Aorta (tissue), 5 donors: ENCODE data around the gene CD248. TPM values are rescaled to one million over a fixed set of nuclear protein-coding genes. Genes with fewer than 3 reads are reported as not detected.
"Not testable (repeated sequence)": the region's sequence is repeated elsewhere in the genome, so short reads cannot be mapped to it uniquely, and the experiment has no call there.

ENCODE experiments used
- ATAC-seq: fragments of 200-7000 bp; cut with Tn5 transposase; one replicate; pipeline ENCODE4 v1.9.1; 2022; ENCODE audit warnings: moderate library complexity; ENCODE audit not compliant: low FRiP score
- DNase-seq, 2 donors: peaks; one replicate each; pipeline ENCODE4 v3.0.0-alpha.2; 2020
- H3K27ac ChIP-seq, 2 donors: one replicate each; pipeline ENCODE4 v1.5.1; 2013; ENCODE audit warnings: low read length in 2 of 2, mild to moderate bottlenecking in 2 of 2, moderate library complexity in 2 of 2, control low read depth in 1 of 2, inconsistent platforms in 1 of 2, low read depth in 1 of 2
- H3K27me3 ChIP-seq, 2 donors: one replicate each; pipeline ENCODE4 v1.6.1; 2013; ENCODE audit warnings: control low read depth in 1 of 2, low read length in 1 of 2, mild to moderate bottlenecking in 1 of 2, moderate library complexity in 1 of 2; ENCODE audit not compliant: insufficient read depth in 2 of 2, control insufficient read depth in 1 of 2
- H3K36me3 ChIP-seq, 2 donors: one replicate each; pipeline ENCODE4 v1.6.1; 2013; ENCODE audit warnings: control low read depth in 1 of 2, low read length in 1 of 2, mild to moderate bottlenecking in 1 of 2; ENCODE audit not compliant: insufficient read depth in 2 of 2, control insufficient read depth in 1 of 2
- H3K4me1 ChIP-seq, 2 donors: one replicate each; pipeline ENCODE4 v1.6.1; 2013; ENCODE audit warnings: low read length in 2 of 2, control low read depth in 1 of 2, mild to moderate bottlenecking in 1 of 2, moderate library complexity in 1 of 2; ENCODE audit not compliant: insufficient read depth in 2 of 2, control insufficient read depth in 1 of 2
- H3K4me3 ChIP-seq, 2 donors: one replicate each; pipeline ENCODE4 v1.5.1; 2013; ENCODE audit warnings: low read length in 2 of 2, control low read depth in 1 of 2, mild to moderate bottlenecking in 1 of 2
- H3K9me3 ChIP-seq: one replicate; pipeline ENCODE4 v1.6.1; 2013; ENCODE audit warnings: mild to moderate bottlenecking, low read length; ENCODE audit not compliant: control insufficient read depth
- WGBS, 2 donors: extraction: QIAGEN DNeasy Blood & Tissue Kit; methylation state at CpG; one replicate each; pipeline ENCODE4 v1.1.7; 2013; 5-methylcytosine and 5-hydroxymethylcytosine counted together
- intact Hi-C, 2 donors: fragments of 100-400 bp; cut with DNase I; formaldehyde crosslinking; loops; one replicate each; pipeline versions ENCODE4 v1.14.2 to v1.15.0; 2022
- polyA plus RNA-seq, 2 donors: library from polyadenylated mRNA; stranded (reverse); fragments of 200-250 nt; gene quantifications; one replicate each; pipeline ENCODE4 v1.2.3, GENCODE V29; 2013
- total RNA-seq, 2 donors: library from RNA; stranded (reverse); fragmentation: NEBNext Ultra II Directional; extraction: Animal tissue kit (Norgen Biotek cat#: 25700); gene quantifications; one replicate each; pipeline ENCODE4 v1.2.1, GENCODE V29; 2021
- donor health status: healthy with polysubstance abuse.
- donor health status: Bipolar disorder and iron deficiency.
- donor health status: DM: no; HTN: no; CAD: no.
- donor health status: DM: no; HTN: no; CAD: no.
- donor health status: DM: yes; HTN: yes; CAD: no.

CD248 gene
- total and polyA plus RNA-seq, 4 donors: 3.1 to 118 (median 22.9) TPM

DNA sequence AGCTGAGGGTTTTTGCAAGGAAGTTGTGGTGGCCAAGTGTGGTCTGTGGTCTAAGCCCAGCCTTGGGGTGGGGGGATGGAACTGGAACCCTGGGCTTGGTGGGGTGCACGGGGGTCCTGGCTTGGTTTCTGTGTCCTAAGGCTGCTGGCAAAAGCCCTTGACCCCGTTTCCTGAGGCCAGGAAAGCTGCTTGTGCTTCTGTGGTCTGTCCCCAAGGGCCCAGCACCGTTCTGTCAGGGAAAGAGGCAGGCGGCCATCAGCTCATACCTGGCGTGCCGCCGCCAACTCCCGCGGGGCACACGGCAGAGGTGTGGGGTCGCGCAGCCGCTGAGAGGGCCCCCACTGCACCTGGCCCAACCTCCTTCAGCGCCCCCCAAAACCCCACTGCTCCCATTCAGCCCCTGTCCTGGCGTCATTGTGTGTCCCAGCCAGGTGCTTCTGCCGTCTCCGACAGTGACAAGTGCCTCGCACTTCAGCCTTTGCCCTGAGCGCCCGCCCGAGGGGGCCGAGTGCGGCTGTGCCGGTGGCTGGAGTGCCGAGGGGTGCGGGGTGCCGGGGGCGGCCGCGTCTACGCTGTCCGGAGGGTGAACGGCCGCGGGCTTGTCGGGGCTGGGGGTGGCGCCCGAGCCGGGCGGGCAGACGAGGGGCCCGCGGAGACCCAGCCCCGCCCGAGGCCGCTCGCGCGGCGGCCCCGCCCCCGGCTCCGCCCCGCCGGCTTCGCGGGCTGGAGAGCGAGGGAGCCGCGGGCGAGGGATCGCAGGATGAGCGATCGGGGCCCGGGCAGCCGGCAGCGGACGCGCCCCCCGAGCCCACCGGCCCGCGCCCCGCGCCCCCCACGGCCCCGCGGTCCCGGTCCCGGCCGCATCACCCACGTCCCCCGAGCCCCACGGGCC, 39.1 kb downstream of the CD248 start, which contains the start of gene CNIH2:
Gene CNIH2, plus strand, starts transcription at position 705 of the 892 bp plus-strand sequence. CDS start 282 bp downstream, outside the sequence.
- H3K4me1 ChIP-seq: no peaks in the 10 kb centered on the region
- no peak within 1 kb of the TSS for H3K27ac ChIP-seq
- intact Hi-C loops: no loop called here
- no peak within 1 kb of the TSS for H3K4me3 ChIP-seq
- DNase-seq (no peak), ATAC-seq (no peak)
- no peaks in the 10 kb centered on the region for H3K27me3 ChIP-seq
- no peaks in the 10 kb centered on the region for H3K9me3 ChIP-seq
- 7 to 9% methylated on average over 60 to 84 of the region's 84 CpGs for WGBS, 2 donors
- peaks cover 2 to 6% of the 10 kb centered on the region in 2 donors for H3K36me3 ChIP-seq

DNA sequence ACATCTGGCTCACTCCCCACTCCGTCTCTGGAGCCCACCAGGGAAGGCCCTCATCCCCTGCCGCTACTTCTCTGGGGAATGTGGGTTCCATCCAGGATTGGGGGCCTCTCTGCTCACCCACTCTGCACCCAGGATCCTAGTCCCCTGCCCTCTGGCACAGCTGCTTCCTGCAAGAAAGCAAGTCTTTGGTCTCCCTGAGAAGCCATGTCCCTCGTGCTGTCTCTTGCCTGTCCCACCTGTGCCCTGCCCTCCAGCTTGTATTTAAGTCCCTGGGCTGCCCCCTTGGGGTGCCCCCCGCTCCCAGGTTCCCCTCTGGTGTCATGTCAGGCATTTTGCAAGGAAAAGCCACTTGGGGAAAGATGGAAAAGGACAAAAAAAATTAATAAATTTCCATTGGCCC, 39.8 kb downstream of the CD248 start:
- H3K36me3 ChIP-seq: peaks cover 2 to 10% of the 10 kb centered on the region in 2 donors
- DNase-seq, H3K27ac ChIP-seq, H3K4me3 ChIP-seq, intact Hi-C loops, H3K9me3 ChIP-seq, ATAC-seq, H3K4me1 ChIP-seq, H3K27me3 ChIP-seq: not testable (repeated sequence)
- WGBS, 2 donors: 70 to 80% methylated on average over 4 of the region's 4 CpGs

DNA sequence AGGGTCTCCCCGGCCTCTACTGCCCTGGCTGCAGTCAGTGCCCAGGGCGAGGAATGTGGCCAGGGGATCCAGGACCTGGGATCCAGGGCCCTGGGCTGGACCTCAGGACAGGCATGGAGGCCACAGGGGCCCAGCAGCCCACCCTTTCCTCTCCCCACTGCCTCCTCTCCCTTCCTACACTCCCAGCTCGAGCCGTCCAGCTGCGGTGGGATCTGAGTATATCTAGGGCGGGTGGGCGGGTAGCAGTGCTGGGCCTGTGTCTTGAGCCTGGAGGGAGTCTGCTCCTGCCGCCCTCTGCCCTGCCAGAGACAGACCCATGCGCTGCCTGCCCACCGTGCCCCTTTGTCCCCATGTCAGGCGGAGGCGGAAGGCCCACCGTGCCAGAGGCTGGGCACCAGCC, 40.2 kb downstream of the CD248 start:
- ATAC-seq: not testable (repeated sequence)
- peaks cover 2 to 10% of the 10 kb centered on the region in 2 donors for H3K36me3 ChIP-seq

DNA sequence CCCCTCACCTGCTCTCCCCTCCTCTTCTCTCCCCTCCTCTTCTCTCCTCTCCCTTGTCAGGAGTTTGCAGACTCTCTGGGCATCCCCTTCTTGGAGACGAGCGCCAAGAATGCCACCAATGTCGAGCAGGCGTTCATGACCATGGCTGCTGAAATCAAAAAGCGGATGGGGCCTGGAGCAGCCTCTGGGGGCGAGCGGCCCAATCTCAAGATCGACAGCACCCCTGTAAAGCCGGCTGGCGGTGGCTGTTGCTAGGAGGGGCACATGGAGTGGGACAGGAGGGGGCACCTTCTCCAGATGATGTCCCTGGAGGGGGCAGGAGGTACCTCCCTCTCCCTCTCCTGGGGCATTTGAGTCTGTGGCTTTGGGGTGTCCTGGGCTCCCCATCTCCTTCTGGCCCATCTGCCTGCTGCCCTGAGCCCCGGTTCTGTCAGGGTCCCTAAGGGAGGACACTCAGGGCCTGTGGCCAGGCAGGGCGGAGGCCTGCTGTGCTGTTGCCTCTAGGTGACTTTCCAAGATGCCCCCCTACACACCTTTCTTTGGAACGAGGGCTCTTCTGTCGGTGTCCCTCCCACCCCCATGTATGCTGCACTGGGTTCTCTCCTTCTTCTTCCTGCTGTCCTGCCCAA, 40.7 kb downstream of the CD248 start:
- Histone ChIP-seq H3K36me3 (peaks cover 2 to 10% of the 10 kb centered on the region in 2 donors), H3K27ac (no peak overlapping the region), H3K27me3 (no peaks in the 10 kb centered on the region), H3K9me3 (no peaks in the 10 kb centered on the region), H3K4me1 (no peaks in the 10 kb centered on the region), H3K4me3 (no peak overlapping the region)
- WGBS, 2 donors: 76 to 81% methylated on average over 14 of the region's 14 CpGs
- DNase-seq (no peak), ATAC-seq (no peak)
- intact Hi-C loops: no loop called here

More for the DNA sequence above, 40.2 kb downstream of the CD248 start:
- H3K4me1 ChIP-seq, H3K27me3 ChIP-seq, intact Hi-C loops, H3K27ac ChIP-seq, DNase-seq, H3K4me3 ChIP-seq, H3K9me3 ChIP-seq: not testable (repeated sequence)
- WGBS, 2 donors: 67 to 77% methylated on average over 5 to 13 of the region's 13 CpGs

DNA sequence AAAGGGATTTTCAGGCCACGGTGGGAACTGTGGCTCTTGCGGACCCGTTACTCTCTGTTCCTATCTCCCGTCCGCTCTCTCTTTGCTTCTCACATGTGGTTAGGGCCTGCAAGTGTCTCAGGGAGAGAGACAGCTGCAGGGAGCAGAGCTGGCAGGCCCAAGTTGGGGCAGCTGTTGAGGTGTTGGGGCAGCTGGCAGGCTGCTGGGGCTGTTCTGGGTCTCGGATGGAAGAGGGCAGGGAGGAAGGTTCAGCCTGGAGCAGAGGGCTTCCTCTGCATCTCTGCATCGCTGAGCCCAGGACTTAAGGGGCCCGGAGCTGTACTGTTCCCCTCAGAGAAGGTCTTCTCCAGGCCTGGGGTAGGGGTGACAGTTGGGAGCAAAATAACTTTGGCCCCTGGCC, 41.4 kb downstream of the CD248 start:
- no peak for ATAC-seq
- WGBS, 2 donors: 87 to 88% methylated on average over 8 of the region's 8 CpGs
- Histone ChIP-seq H3K4me1 (no peaks in the 10 kb centered on the region), H3K9me3 (no peaks in the 10 kb centered on the region), H3K27me3 (no peaks in the 10 kb centered on the region), H3K36me3 (peaks cover 2 to 10% of the 10 kb centered on the region in 2 donors), H3K27ac (no peak overlapping the region), H3K4me3 (no peak overlapping the region)
- intact Hi-C loops: no loop called here
- no peak for DNase-seq

DNA sequence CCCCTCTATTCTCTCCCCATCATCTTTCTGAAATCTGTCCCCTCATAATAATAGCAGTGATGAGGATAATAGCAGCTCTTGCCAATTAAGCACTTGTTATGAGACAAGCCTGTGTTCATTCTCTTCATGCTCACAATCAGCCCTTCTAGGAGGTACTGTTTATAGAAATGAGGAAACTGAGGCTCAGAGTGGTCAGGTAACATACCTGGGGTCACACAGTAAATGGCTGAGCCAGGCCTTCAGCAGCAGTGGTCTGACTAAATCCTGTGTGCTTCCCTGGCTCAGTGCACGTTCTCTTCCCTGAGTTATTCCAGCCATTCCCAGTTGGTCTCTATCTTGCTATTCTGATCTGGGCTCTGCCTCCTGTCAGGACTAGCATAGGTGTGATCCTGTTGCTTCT, 42.6 kb downstream of the CD248 start:
- Histone ChIP-seq H3K4me1 (no peaks in the 10 kb centered on the region), H3K4me3 (no peak overlapping the region), H3K9me3 (no peaks in the 10 kb centered on the region), H3K27ac (no peak overlapping the region), H3K27me3 (no peaks in the 10 kb centered on the region), H3K36me3 (peaks cover 2 to 10% of the 10 kb centered on the region in 2 donors)
- no peak for DNase-seq
- WGBS, 2 donors: 18 to 50% methylated on average over 1 of the region's 1 CpG
- ATAC-seq: no peak
- intact Hi-C loops: no loop called here

DNA sequence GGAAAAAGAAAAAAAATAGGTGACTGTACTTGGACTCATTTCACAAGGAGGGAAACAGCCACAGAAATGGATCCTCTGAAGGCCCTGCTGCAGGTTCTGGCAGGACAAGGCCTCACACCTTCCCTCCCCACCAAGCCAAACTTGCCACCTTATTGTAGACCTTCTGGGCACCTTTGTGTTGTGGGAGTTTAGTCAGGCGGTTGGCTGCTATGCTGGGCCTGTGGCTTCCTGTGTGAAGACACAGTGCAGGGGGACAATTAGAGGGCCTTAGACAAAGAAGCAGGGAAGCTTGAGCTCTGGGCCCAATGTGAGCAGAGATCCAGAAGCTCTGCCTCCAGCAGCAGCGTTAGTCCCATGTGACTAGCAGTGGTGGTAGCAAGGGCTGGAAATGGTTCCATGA, 44.2 kb downstream of the CD248 start:
- Histone ChIP-seq H3K27me3 (no peaks in the 10 kb centered on the region), H3K36me3 (peaks cover 2 to 10% of the 10 kb centered on the region in 2 donors), H3K4me3 (no peak overlapping the region), H3K27ac (no peak overlapping the region), H3K9me3 (no peaks in the 10 kb centered on the region), H3K4me1 (no peaks in the 10 kb centered on the region)
- ATAC-seq (no peak), DNase-seq (no peak)
- intact Hi-C loops: no loop called here
- 80 to 89% methylated on average over 2 of the region's 2 CpGs for WGBS, 2 donors

DNA sequence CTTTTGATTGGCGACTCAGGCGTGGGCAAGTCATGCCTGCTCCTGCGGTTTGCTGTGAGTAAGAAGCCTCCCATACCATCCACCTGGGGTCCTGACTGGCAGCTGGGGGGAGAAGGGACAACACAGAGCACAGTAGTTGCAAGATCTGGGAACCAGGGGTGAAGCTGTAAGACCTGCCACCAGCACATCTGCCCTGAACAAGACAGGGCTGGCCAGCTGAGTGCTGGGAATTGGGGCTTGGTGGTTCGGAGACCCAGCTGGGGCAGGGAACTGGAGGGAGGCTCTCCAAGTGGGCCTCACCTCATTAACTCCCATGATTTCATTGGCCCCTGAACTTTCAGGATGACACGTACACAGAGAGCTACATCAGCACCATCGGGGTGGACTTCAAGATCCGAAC, 45.0 kb downstream of the CD248 start:
- Histone ChIP-seq H3K27me3 (no peaks in the 10 kb centered on the region), H3K4me3 (no peak overlapping the region), H3K27ac (no peak overlapping the region), H3K9me3 (no peaks in the 10 kb centered on the region), H3K4me1 (peaks cover 0 to 2% of the 10 kb centered on the region in 2 donors), H3K36me3 (peaks cover 2 to 10% of the 10 kb centered on the region in 2 donors)
- DNase-seq (no peak), ATAC-seq (no peak)
- intact Hi-C loops: no loop called here
- 87 to 89% methylated on average over 7 of the region's 7 CpGs for WGBS, 2 donors
